Peyer's patch (tissue), 4 donors: ENCODE measurements around the gene GUCY2F.

Experiments
- CTCF ChIP-seq, 6 experiments: fragments of 450-650 bp in 4 of 6; fragments of 200-600 bp in 2 of 6; sonication (generic) in 1 of 6; IDR thresholded peaks; one replicate each; pipeline ENCODE4 v1.5.1; 2017 to 2019; ENCODE audit warnings: antibody characterized with exemption in 6 of 6, mild to moderate bottlenecking in 3 of 6, moderate library complexity in 1 of 6
- POLR2A ChIP-seq, 2 donors: fragments of 450-650 bp; IDR thresholded peaks; one replicate each; pipeline ENCODE4 v1.5.1; 2017; ENCODE audit warnings: antibody characterized with exemption in 2 of 2, mild to moderate bottlenecking in 2 of 2, moderate library complexity in 2 of 2

- TF ChIP-seq CTCF (IDR thresholded peaks at IDR 0.05) = no peak
- TF ChIP-seq POLR2A (IDR thresholded peaks at IDR 0.05) = no peak
Measured at GRCh38 chrX:109393859-109394258, 88.0 kb downstream of the GUCY2F start.
